Smooth muscle cell (in vitro differentiated cells): ENCODE data around the gene UBXN7. TPM values are rescaled to one million over a fixed set of nuclear protein-coding genes. Genes with fewer than 3 reads are reported as not detected.
A peak's percentile ranks its signal among the peaks of the same experiment; 100 is the strongest.

ENCODE experiments used
- DNase-seq: peaks from one replicate; lab custom pipeline; 2025; ENCODE audit not compliant: unreplicated experiment; lab: John Stamatoyannopoulos, UW
- H2AFZ ChIP-seq: fragments of 200-600 bp; sonication (generic); 2 replicates; pipeline ENCODE4 v1.6.0; 2016; ENCODE audit warnings: antibody characterized with exemption, low read depth, mild to moderate bottlenecking
- H3F3A ChIP-seq: fragments of 200-600 bp; sonication (generic); 2 replicates; pipeline ENCODE4 v1.6.0; 2017; ENCODE audit warnings: antibody characterized with exemption, low read depth
- H3K27ac ChIP-seq: fragments of 200-600 bp; sonication (generic); 2 replicates; pipeline ENCODE4 v1.5.1; 2016; ENCODE audit warnings: low read depth, mild to moderate bottlenecking
- H3K27me3 ChIP-seq: fragments of 200-600 bp; sonication (generic); 2 replicates; pipeline ENCODE4 v1.6.1; 2016; ENCODE audit warnings: low read depth, mild to moderate bottlenecking
- H3K36me3 ChIP-seq: fragments of 200-600 bp; sonication (generic); 2 replicates; pipeline ENCODE4 v1.5.1; 2016; ENCODE audit warnings: low read depth
- H3K4me1 ChIP-seq: fragments of 200-600 bp; sonication (generic); 2 replicates; pipeline ENCODE4 v1.5.1; 2016; ENCODE audit warnings: low read depth
- H3K4me2 ChIP-seq: fragments of 200-600 bp; sonication (generic); 2 replicates; pipeline ENCODE4 v1.6.0; 2016; ENCODE audit warnings: mild to moderate bottlenecking
- H3K4me3 ChIP-seq: fragments of 200-600 bp; sonication (generic); 2 replicates; pipeline ENCODE4 v1.5.1; 2016; ENCODE audit warnings: mild to moderate bottlenecking
- H3K79me2 ChIP-seq: fragments of 200-600 bp; sonication (generic); 2 replicates; pipeline ENCODE4 v1.6.0; 2016; ENCODE audit warnings: low read depth, mild to moderate bottlenecking
- H3K9ac ChIP-seq: fragments of 200-600 bp; sonication (generic); 2 replicates; pipeline ENCODE4 v1.6.0; 2016; ENCODE audit warnings: low read depth
- H3K9me3 ChIP-seq: fragments of 200-600 bp; sonication (generic); replicated peaks from 2 replicates; pipeline ENCODE4 v1.5.1; 2016; ENCODE audit warnings: low read depth
- H4K20me1 ChIP-seq: fragments of 200-600 bp; sonication (generic); 2 replicates; pipeline ENCODE4 v1.6.0; 2016; ENCODE audit warnings: low read depth
- WGBS: methylation state at CpG from one replicate; pipeline ENCODE4 v1.1.7; 2016; ENCODE audit warnings: low lambda C conversion rate; 5-methylcytosine and 5-hydroxymethylcytosine counted together
- polyA plus RNA-seq: library from polyadenylated mRNA; unstranded; fragments of >200 nt; fragmentation: Nextera tagmentation; extraction: Ambion mirVana; gene quantifications from 2 replicates; pipeline ENCODE4 v1.2.1, GENCODE V29; 2016
- total RNA-seq: library from RNA; depleted of rRNA; stranded (reverse); fragments of >200 nt; gene quantifications from 2 replicates; pipeline ENCODE4 v1.2.3, GENCODE V29; 2014
- TF ChIP-seq, protein P1 (sequence below): fragments of 200-600 bp; sonication (generic); IDR thresholded peaks from 2 replicates; pipeline ENCODE4 v1.5.1; 2017; ENCODE audit warnings: borderline replicate concordance, mild to moderate bottlenecking, antibody characterized with exemption; ENCODE audit not compliant: insufficient read depth, poor library complexity, severe bottlenecking

UBXN7 gene
- total and polyA plus RNA-seq, 2 experiments from 2014 or later = 26.7 to 32.2 TPM

DNA sequence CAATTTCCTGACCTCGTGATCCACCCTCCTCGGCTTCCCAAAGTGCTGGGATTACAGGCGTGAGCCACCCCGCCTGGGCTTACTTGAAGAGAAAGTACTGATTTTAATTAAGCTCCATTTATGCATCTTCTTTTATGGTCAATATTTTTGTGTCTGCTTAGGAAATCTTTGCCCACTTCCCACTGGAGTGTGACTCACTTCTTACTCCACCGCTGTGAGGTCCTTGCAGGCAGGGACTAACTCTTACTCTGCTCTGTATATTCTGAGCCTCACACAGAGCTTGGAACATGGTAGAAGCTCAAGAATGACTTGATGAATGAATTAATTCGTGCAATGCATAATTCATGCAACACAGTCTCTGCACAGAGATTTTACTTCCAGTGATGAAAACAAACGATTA lies 91.1 kb downstream of the UBXN7 start:
- WGBS = 62% methylated on average over 7 of the region's 7 CpGs
- no peaks in the 10 kb centered on the region for H3K79me2 ChIP-seq
- H3K27ac ChIP-seq = no peak overlapping the region
- TF ChIP-seq, protein P1, sequence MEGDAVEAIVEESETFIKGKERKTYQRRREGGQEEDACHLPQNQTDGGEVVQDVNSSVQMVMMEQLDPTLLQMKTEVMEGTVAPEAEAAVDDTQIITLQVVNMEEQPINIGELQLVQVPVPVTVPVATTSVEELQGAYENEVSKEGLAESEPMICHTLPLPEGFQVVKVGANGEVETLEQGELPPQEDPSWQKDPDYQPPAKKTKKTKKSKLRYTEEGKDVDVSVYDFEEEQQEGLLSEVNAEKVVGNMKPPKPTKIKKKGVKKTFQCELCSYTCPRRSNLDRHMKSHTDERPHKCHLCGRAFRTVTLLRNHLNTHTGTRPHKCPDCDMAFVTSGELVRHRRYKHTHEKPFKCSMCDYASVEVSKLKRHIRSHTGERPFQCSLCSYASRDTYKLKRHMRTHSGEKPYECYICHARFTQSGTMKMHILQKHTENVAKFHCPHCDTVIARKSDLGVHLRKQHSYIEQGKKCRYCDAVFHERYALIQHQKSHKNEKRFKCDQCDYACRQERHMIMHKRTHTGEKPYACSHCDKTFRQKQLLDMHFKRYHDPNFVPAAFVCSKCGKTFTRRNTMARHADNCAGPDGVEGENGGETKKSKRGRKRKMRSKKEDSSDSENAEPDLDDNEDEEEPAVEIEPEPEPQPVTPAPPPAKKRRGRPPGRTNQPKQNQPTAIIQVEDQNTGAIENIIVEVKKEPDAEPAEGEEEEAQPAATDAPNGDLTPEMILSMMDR = no peak
- no peak for DNase-seq
- no peaks in the 10 kb centered on the region for H4K20me1 ChIP-seq
- peak overlapping the region; percentile 53 for H3K4me2 ChIP-seq
- no peaks in the 10 kb centered on the region for H3K9me3 ChIP-seq
- H3K9ac ChIP-seq = no peak overlapping the region
- H3K27me3 ChIP-seq = no peaks in the 10 kb centered on the region
- H3K4me3 ChIP-seq = no peak overlapping the region
- no peaks in the 10 kb centered on the region for H3F3A ChIP-seq
- no peak overlapping the region for H2AFZ ChIP-seq
- no peaks in the 10 kb centered on the region for H3K36me3 ChIP-seq
- H3K4me1 ChIP-seq = no peaks in the 10 kb centered on the region

GRCh38 chr3:196340466-196340865 lies 91.8 kb downstream of the UBXN7 start:
- no peak overlapping the region for H3K27ac ChIP-seq
- no peak overlapping the region for H3K4me2 ChIP-seq
- no peak overlapping the region for H3K9ac ChIP-seq
- H3K79me2 ChIP-seq = no peaks in the 10 kb centered on the region
- DNase-seq = no peak
- H3F3A ChIP-seq = no peaks in the 10 kb centered on the region
- H3K27me3 ChIP-seq = no peaks in the 10 kb centered on the region
- H3K4me1 ChIP-seq = no peaks in the 10 kb centered on the region
- no peaks in the 10 kb centered on the region for H4K20me1 ChIP-seq
- TF ChIP-seq, protein P1 = no peak
- no peak overlapping the region for H2AFZ ChIP-seq
- H3K4me3 ChIP-seq = no peak overlapping the region
- H3K9me3 ChIP-seq = no peaks in the 10 kb centered on the region
- no peaks in the 10 kb centered on the region for H3K36me3 ChIP-seq
- WGBS = 84% methylated on average over 2 of the region's 2 CpGs

GRCh38 chr3:196339493-196340254 lies 92.6 kb downstream of the UBXN7 start:
- Histone ChIP-seq H3K9ac (no peak overlapping the region), H3F3A (no peaks in the 10 kb centered on the region), H3K4me3 (no peak overlapping the region), H3K36me3 (no peaks in the 10 kb centered on the region), H3K4me1 (no peaks in the 10 kb centered on the region), H2AFZ (no peak overlapping the region), H3K9me3 (no peaks in the 10 kb centered on the region), H3K27ac (no peak overlapping the region), H3K27me3 (no peaks in the 10 kb centered on the region), H3K4me2 (no peak overlapping the region), H3K79me2 (no peaks in the 10 kb centered on the region), H4K20me1 (no peaks in the 10 kb centered on the region)
- WGBS = 89% methylated on average over 21 of the region's 21 CpGs
- no peak for DNase-seq
- TF ChIP-seq, protein P1 = no peak

- no peaks in the 10 kb centered on the region for H4K20me1 ChIP-seq
- TF ChIP-seq, protein P1 = no peak
- no peaks in the 10 kb centered on the region for H3K9me3 ChIP-seq
- H3K4me1 ChIP-seq = no peaks in the 10 kb centered on the region
- 95% methylated on average over 6 of the region's 6 CpGs for WGBS
- no peaks in the 10 kb centered on the region for H3K79me2 ChIP-seq
- no peak overlapping the region for H3K9ac ChIP-seq
- no peaks in the 10 kb centered on the region for H3F3A ChIP-seq
- no peak overlapping the region for H3K4me2 ChIP-seq
- no peak overlapping the region for H3K4me3 ChIP-seq
- H3K36me3 ChIP-seq = no peaks in the 10 kb centered on the region
- H3K27me3 ChIP-seq = no peaks in the 10 kb centered on the region
- no peak for DNase-seq
- no peak overlapping the region for H3K27ac ChIP-seq
- no peak overlapping the region for H2AFZ ChIP-seq
Observed at GRCh38 chr3:196339044-196339443, 93.2 kb downstream of the UBXN7 start.
